ENCODE data around the gene AHNAK. TPM values are rescaled to one million over a fixed set of nuclear protein-coding genes. Genes with fewer than 3 reads are reported as not detected.
A peak's percentile ranks its signal among the peaks of the same experiment; 100 is the strongest.
"Not testable (repeated sequence)": the region's sequence is repeated elsewhere in the genome, so short reads cannot be mapped to it uniquely, and the experiment has no call there.

Gene AHNAK
- total RNA-seq, 2 donors from 2014 or later = 168 to 241 TPM

- ATAC-seq (no peak), DNase-seq (no peak)
- Histone ChIP-seq H3K4me1 (peaks cover 16% of the 10 kb centered on the region), H3K36me3 (replicated peaks in 1 of 2; ENCODE audit: insufficient read depth in 1 of 2, low read depth in 2 of 2) (peaks cover 7 to 32% of the 10 kb centered on the region in 2 donors), H3K9me3 (no peaks in the 10 kb centered on the region), H3K27me3 (no peaks in the 10 kb centered on the region), H3K27ac (no peak overlapping the region), H3K4me3 (no peak overlapping the region)
- TF ChIP-seq CTCF (IDR thresholded peaks at IDR 0.05) = no peak
- no peak for TF ChIP-seq POLR2A (IDR thresholded peaks at IDR 0.05)
- 76 to 87% methylated on average over 8 of the region's 8 CpGs for WGBS, 2 donors
- intact Hi-C loops (cut with DNase I) = no loop called here
Measured at GRCh38 chr11:62567018-62567633, 20.5 kb upstream of the AHNAK start.

GRCh38 chr11:62566247-62566646, 19.6 kb upstream of the AHNAK start:
- Histone ChIP-seq H3K27me3 (no peaks in the 10 kb centered on the region), H3K4me3 (no peak overlapping the region), H3K27ac (no peak overlapping the region), H3K36me3 (replicated peaks in 1 of 2; ENCODE audit: insufficient read depth in 1 of 2, low read depth in 2 of 2) (peaks cover 7 to 30% of the 10 kb centered on the region in 2 donors), H3K9me3 (no peaks in the 10 kb centered on the region), H3K4me1 (peaks cover 7% of the 10 kb centered on the region)
- no peak for ATAC-seq
- intact Hi-C loops (cut with DNase I) = no loop called here
- WGBS, 2 donors = 89 to 93% methylated on average over 8 of the region's 8 CpGs
- TF ChIP-seq POLR2A (IDR thresholded peaks at IDR 0.05) = no peak
- TF ChIP-seq CTCF (IDR thresholded peaks at IDR 0.05) = no peak
- DNase-seq = no peak

GRCh38 chr11:62565100-62565802, 18.6 kb upstream of the AHNAK start:
- ATAC-seq = no peak
- H3K4me3 ChIP-seq = no peak overlapping the region
- WGBS, 2 donors = 64 to 69% methylated on average over 5 of the region's 5 CpGs
- no peak for TF ChIP-seq POLR2A (IDR thresholded peaks at IDR 0.05)
- TF ChIP-seq CTCF (IDR thresholded peaks at IDR 0.05) = no peak
- no peaks in the 10 kb centered on the region for H3K27me3 ChIP-seq
- intact Hi-C loops (cut with DNase I) = no loop called here
- no peak overlapping the region for H3K27ac ChIP-seq
- H3K9me3 ChIP-seq = no peaks in the 10 kb centered on the region
- H3K4me1 ChIP-seq = peaks cover 13% of the 10 kb centered on the region
- no peak for DNase-seq
- peaks cover 4 to 24% of the 10 kb centered on the region in 2 donors for H3K36me3 ChIP-seq (replicated peaks in 1 of 2; ENCODE audit: insufficient read depth in 1 of 2, low read depth in 2 of 2)

- ATAC-seq; H3K4me3 ChIP-seq; H3K27me3 ChIP-seq; H3K9me3 ChIP-seq; DNase-seq; H3K27ac ChIP-seq; intact Hi-C loops (cut with DNase I): not testable (repeated sequence)
- 60% methylated on average over 3 of the region's 3 CpGs for WGBS, 2 donors
- Histone ChIP-seq H3K4me1 (peaks cover 22% of the 10 kb centered on the region), H3K36me3 (replicated peaks in 1 of 2; ENCODE audit: insufficient read depth in 1 of 2, low read depth in 2 of 2) (peaks cover 0 to 21% of the 10 kb centered on the region in 2 donors)
Measured at GRCh38 chr11:62561677-62562230, 15.1 kb upstream of the AHNAK start.

- Histone ChIP-seq H3K4me1 (peaks cover 32% of the 10 kb centered on the region), H3K9me3 (no peaks in the 10 kb centered on the region), H3K27ac (peak overlapping the region; percentile 14 to 76 (median 50)), H3K27me3 (no peaks in the 10 kb centered on the region), H3K4me3 (no peak overlapping the region), H3K36me3 (replicated peaks in 1 of 2; ENCODE audit: insufficient read depth in 1 of 2, low read depth in 2 of 2) (peaks cover 0 to 17% of the 10 kb centered on the region in 2 donors)
- peak; percentile 80 to 88 (median 84) for DNase-seq
- ATAC-seq = peak; percentile 79
- 32% methylated on average over 2 of the region's 2 CpGs for WGBS, 2 donors
- intact Hi-C loops (cut with DNase I) = no loop called here
- TF ChIP-seq POLR2A (IDR thresholded peaks at IDR 0.05) (peak in 1 of 3 donors; percentile 8), CTCF (IDR thresholded peaks at IDR 0.05) (peak; percentile 48 to 89 (median 69))
Measured at GRCh38 chr11:62560566-62561103, 14.0 kb upstream of the AHNAK start.

GRCh38 chr11:62559626-62560025, 13.0 kb upstream of the AHNAK start:
- peaks cover 40% of the 10 kb centered on the region for H3K4me1 ChIP-seq
- intact Hi-C loops (cut with DNase I); DNase-seq; ATAC-seq; H3K4me3 ChIP-seq; H3K9me3 ChIP-seq; H3K27me3 ChIP-seq: not testable (repeated sequence)
- peak overlapping the region in 3 of 4 donors; percentile 14 to 76 (median 57) for H3K27ac ChIP-seq
- 82 to 88% methylated on average over 5 of the region's 5 CpGs for WGBS, 2 donors
- H3K36me3 ChIP-seq (replicated peaks in 1 of 2; ENCODE audit: insufficient read depth in 1 of 2, low read depth in 2 of 2) = peaks cover 0 to 17% of the 10 kb centered on the region in 2 donors
